ENCODE data around the gene SLC9A3.

DNA sequence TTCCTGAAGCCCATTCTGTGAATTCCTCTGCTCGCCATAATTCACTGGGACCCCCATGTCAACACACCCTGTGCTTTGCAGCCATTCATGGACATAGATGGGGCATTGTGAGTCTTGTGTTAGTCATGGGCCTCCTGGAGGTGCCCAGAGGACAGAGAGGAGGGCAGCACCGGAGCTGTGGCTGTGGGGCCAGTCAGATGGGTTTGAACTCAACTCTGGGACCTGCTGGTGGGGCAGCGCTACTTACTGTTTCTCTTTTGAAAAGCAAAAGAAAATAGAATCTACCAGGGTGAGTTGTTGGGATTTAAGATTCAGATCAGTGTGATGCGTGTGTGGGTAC lies 92.6 kb downstream of the SLC9A3 start:
- TF ChIP-seq, protein P1, sequence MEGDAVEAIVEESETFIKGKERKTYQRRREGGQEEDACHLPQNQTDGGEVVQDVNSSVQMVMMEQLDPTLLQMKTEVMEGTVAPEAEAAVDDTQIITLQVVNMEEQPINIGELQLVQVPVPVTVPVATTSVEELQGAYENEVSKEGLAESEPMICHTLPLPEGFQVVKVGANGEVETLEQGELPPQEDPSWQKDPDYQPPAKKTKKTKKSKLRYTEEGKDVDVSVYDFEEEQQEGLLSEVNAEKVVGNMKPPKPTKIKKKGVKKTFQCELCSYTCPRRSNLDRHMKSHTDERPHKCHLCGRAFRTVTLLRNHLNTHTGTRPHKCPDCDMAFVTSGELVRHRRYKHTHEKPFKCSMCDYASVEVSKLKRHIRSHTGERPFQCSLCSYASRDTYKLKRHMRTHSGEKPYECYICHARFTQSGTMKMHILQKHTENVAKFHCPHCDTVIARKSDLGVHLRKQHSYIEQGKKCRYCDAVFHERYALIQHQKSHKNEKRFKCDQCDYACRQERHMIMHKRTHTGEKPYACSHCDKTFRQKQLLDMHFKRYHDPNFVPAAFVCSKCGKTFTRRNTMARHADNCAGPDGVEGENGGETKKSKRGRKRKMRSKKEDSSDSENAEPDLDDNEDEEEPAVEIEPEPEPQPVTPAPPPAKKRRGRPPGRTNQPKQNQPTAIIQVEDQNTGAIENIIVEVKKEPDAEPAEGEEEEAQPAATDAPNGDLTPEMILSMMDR (IDR thresholded peaks at IDR 0.05) = no peak
- no peak for TF ChIP-seq POLR2A (IDR thresholded peaks at IDR 0.05)
